OCI-LY7 (cell line): Measurements from ENCODE around the gene NTF3. TPM values are rescaled to one million over a fixed set of nuclear protein-coding genes. Genes with fewer than 3 reads are reported as not detected.

Experiments used
- BruUV-seq: library from RNA; stranded (reverse); fragments of 400-500 nt; replicated peaks from 2 replicates; lab custom pipeline; 2021; lab: Mats Ljungman, UMichigan
- CTCF ChIA-PET: fragments of 300-600 bp; sonication (Branson Sonifier 250); formaldehyde crosslinking; loops from one replicate; lab custom pipeline; 2022; ENCODE audit warnings: antibody characterized with exemption; ENCODE audit not compliant: unreplicated experiment; lab: Charles Lee
- POLR2A ChIA-PET: fragments of 300-600 bp; sonication (Branson Sonifier 250); formaldehyde crosslinking; loops from one replicate; lab custom pipeline; 2022; ENCODE audit warnings: antibody characterized with exemption; lab: Charles Lee
- DNase-seq: peaks from one replicate; pipeline ENCODE4 v3.0.0-alpha.2; 2015; ENCODE audit warnings: low spot score
- H2AFZ ChIP-seq: fragments of 200-600 bp; sonication (generic), shearing (Covaris generic); 2 replicates; pipeline ENCODE4 v1.6.1; 2014; ENCODE audit warnings: mild to moderate bottlenecking, antibody characterized with exemption, low read length, moderate library complexity
- H3K27ac ChIP-seq: fragments of 200-600 bp; sonication (generic); 2 replicates; pipeline ENCODE4 v1.5.1; 2014; ENCODE audit warnings: mixed run types, low read depth, mild to moderate bottlenecking, moderate library complexity, low read length, inconsistent platforms; ENCODE audit not compliant: poor library complexity, severe bottlenecking
- H3K36me3 ChIP-seq: fragments of 200-600 bp; sonication (generic); 2 replicates; pipeline ENCODE4 v1.6.1; 2014; ENCODE audit warnings: mild to moderate bottlenecking, antibody characterized with exemption, low read length, moderate library complexity, mixed read lengths; ENCODE audit not compliant: insufficient read depth
- H3K4me1 ChIP-seq: fragments of 200-600 bp; sonication (generic); 2 replicates; pipeline ENCODE4 v1.5.1; 2014; ENCODE audit warnings: mild to moderate bottlenecking, low read length; ENCODE audit not compliant: insufficient read depth, poor library complexity, severe bottlenecking
- H3K4me2 ChIP-seq: fragments of 200-600 bp; sonication (generic); 2 replicates; pipeline ENCODE4 v1.6.1; 2014; ENCODE audit warnings: mild to moderate bottlenecking, low read length
- H3K4me3 ChIP-seq: fragments of 200-600 bp; sonication (generic); 2 replicates; pipeline ENCODE4 v1.5.1; 2014; ENCODE audit warnings: mild to moderate bottlenecking, low read depth, low read length; ENCODE audit not compliant: poor library complexity, severe bottlenecking
- H3K79me2 ChIP-seq: fragments of 200-600 bp; sonication (generic); 2 replicates; pipeline ENCODE4 v1.6.1; 2016; ENCODE audit warnings: low read depth, mild to moderate bottlenecking, low read length, moderate library complexity, mixed read lengths; ENCODE audit not compliant: insufficient read depth
- H3K9me2 ChIP-seq: fragments of 200-600 bp; sonication (generic); 2 replicates; pipeline ENCODE4 v1.6.1; 2016; ENCODE audit warnings: mild to moderate bottlenecking, low read length, mixed read lengths; ENCODE audit not compliant: insufficient read depth
- H3K9me3 ChIP-seq: fragments of 200-600 bp; sonication (generic); 2 replicates; pipeline ENCODE4 v1.6.1; 2014; ENCODE audit warnings: mild to moderate bottlenecking, mixed run types, low read length, mixed read lengths
- H4K20me1 ChIP-seq: fragments of 200-600 bp; sonication (generic); 2 replicates; pipeline ENCODE4 v1.6.1; 2014; ENCODE audit warnings: mild to moderate bottlenecking, antibody characterized with exemption, low read length, moderate library complexity, mixed read lengths; ENCODE audit not compliant: insufficient read depth
- EZH2phosphoT487 ChIP-seq: fragments of 200-600 bp; sonication (generic); IDR thresholded peaks from 2 replicates; pipeline ENCODE4 v1.6.1; 2018; ENCODE audit warnings: low read depth, borderline replicate concordance, mild to moderate bottlenecking, mixed run types, antibody characterized with exemption, low read length, moderate library complexity, mixed read lengths
- intact Hi-C: fragments of 100-400 bp; cut with micrococcal nuclease; formaldehyde crosslinking; loops from one replicate; pipeline ENCODE4 v1.10.0; 2022; ENCODE audit not compliant: unreplicated experiment
- total RNA-seq, 2 experiments: library from RNA; depleted of rRNA in 1 of 2; stranded (reverse); fragments of >200 nt in 1 of 2; shearing (Covaris generic) in 1 of 2; gene quantifications; 2 replicates each; pipeline ENCODE4 v1.2.3, GENCODE V29; 2014 to 2022
- TF ChIP-seq, protein P1 (sequence below): fragments of 200-600 bp; sonication (generic); conservative IDR thresholded peaks from 2 replicates; pipeline ENCODE4 v1.5.1; 2014; ENCODE audit warnings: mild to moderate bottlenecking, antibody characterized with exemption, low read length, moderate library complexity, mixed read lengths

The NTF3 gene
- total RNA-seq, 2 experiments from 2014 or later = 9.6 to 11.5 TPM

DNA sequence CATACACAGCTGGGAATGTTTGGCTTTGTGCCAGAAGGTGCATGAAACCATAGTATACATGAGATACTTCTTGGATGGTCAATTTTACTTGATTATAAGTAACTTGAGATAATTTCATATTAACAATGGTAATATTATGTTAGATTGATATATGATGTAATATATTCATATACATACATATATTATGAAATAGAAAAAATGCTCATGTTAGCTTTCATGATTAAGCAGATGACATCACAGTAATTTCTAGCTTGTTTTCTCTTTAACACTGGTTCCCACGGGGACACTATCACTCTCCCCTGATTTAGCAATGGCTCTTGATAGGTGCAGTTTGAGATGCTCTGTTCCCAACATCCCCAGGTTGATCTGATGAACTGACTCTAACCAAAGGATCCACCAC is 35.4 kb upstream of the NTF3 start:
- no TSS peak for BruUV-seq
- Histone ChIP-seq H3K4me2 (no peak overlapping the region), H3K79me2 (no peaks in the 10 kb centered on the region), H3K9me2 (no peaks in the 10 kb centered on the region), H4K20me1 (no peaks in the 10 kb centered on the region), H3K27ac (no peak overlapping the region), H2AFZ (no peak overlapping the region), H3K9me3 (no peaks in the 10 kb centered on the region), H3K4me3 (no peak overlapping the region), H3K36me3 (no peaks in the 10 kb centered on the region), H3K4me1 (no peaks in the 10 kb centered on the region)
- CTCF ChIA-PET = no interaction called here
- TF ChIP-seq EZH2phosphoT487 = no peak
- TF ChIP-seq, protein P1, sequence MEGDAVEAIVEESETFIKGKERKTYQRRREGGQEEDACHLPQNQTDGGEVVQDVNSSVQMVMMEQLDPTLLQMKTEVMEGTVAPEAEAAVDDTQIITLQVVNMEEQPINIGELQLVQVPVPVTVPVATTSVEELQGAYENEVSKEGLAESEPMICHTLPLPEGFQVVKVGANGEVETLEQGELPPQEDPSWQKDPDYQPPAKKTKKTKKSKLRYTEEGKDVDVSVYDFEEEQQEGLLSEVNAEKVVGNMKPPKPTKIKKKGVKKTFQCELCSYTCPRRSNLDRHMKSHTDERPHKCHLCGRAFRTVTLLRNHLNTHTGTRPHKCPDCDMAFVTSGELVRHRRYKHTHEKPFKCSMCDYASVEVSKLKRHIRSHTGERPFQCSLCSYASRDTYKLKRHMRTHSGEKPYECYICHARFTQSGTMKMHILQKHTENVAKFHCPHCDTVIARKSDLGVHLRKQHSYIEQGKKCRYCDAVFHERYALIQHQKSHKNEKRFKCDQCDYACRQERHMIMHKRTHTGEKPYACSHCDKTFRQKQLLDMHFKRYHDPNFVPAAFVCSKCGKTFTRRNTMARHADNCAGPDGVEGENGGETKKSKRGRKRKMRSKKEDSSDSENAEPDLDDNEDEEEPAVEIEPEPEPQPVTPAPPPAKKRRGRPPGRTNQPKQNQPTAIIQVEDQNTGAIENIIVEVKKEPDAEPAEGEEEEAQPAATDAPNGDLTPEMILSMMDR = no peak
- intact Hi-C loops = no loop called here
- DNase-seq = no peak
- POLR2A ChIA-PET = interaction anchor here (1.4 kb wide), 1 partner anchor 16 kb away, joined by 4 read pairs; no protein-coding TSS in a partner anchor

DNA sequence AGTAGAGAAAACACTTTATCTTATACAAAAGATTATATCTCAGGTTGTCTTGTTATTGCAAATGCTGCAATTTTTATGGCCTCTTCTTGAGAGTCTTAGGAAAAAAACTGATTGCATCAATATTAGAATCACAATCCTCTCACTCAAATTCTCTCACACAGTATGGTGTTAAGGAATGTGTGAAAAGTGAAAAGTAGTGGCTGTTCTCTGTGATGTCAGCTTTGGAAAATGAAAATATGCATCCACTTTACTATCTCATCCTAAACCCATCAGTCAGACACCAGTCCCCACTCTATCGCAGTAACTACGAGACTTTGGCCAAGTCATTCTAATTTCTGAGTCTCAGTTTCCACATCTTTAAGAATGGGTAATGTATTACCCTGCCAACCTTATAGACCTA is 32.6 kb upstream of the NTF3 start:
- no peak overlapping the region for H2AFZ ChIP-seq
- no peak overlapping the region for H3K27ac ChIP-seq
- no peak overlapping the region for H3K4me3 ChIP-seq
- no peak for DNase-seq
- no peak for TF ChIP-seq EZH2phosphoT487
- TF ChIP-seq, protein P1 = no peak
- H3K4me2 ChIP-seq = no peak overlapping the region
- H3K9me3 ChIP-seq = no peaks in the 10 kb centered on the region
- no peaks in the 10 kb centered on the region for H3K36me3 ChIP-seq
- ChIA-PET CTCF (no interaction called here), POLR2A (no interaction called here)
- no peaks in the 10 kb centered on the region for H3K79me2 ChIP-seq
- H3K9me2 ChIP-seq = no peaks in the 10 kb centered on the region
- H4K20me1 ChIP-seq = no peaks in the 10 kb centered on the region
- H3K4me1 ChIP-seq = no peaks in the 10 kb centered on the region
- intact Hi-C loops = no loop called here
- no TSS peak for BruUV-seq

DNA sequence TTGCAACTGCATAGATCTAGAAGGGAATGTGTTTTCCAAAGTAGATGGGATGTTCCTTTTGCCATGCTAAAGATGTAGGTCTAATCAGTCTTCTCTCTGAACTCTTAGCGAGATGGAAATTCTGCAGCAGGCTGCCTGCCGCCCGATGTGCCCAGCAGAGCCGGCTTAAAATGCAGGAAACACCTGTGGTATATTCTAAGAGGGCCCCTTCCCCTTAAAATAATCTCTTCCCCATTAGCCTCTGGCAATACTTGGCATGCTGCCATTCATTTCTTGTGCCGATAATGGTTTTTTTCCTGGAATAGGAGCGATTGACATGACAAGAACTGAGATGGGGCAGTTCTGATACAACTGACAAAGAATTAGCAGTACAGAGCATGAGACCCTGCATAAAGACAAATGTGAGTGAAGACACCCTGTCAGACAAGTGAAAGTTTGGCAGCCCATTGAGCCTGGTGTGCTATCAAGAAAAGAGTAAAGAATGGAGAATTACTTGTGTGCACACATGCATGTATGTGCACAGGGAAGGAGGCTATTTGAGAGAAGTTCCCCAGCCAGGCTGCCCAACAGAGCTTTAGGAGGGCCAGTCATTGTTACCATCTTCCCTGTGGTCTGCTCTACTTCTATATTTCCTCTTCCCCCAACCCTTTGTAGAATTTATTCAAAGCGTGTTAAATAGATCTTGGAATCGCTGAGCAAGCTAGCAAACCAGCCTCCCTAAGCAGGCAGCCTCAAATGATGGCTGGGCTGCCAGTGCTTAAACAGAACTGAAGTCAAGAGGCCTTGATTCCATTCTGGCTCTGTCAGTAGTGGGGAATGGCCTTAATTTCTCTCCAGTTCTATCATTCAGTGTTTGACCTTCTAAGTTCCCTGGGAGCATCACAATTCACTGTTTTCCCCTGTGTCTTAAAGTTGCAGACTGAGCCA is 29.6 kb upstream of the NTF3 start:
- H3K4me3 ChIP-seq = no peak overlapping the region
- BruUV-seq = no TSS peak
- H2AFZ ChIP-seq = no peak overlapping the region
- H3K4me2 ChIP-seq = no peak overlapping the region
- intact Hi-C loops = no loop called here
- ChIA-PET POLR2A (no interaction called here), CTCF (no interaction called here)
- H3K4me1 ChIP-seq = no peaks in the 10 kb centered on the region
- no peak overlapping the region for H3K27ac ChIP-seq
- H3K9me3 ChIP-seq = no peaks in the 10 kb centered on the region
- H3K36me3 ChIP-seq = no peaks in the 10 kb centered on the region
- no peak for DNase-seq
- TF ChIP-seq EZH2phosphoT487 = no peak
- TF ChIP-seq, protein P1 = no peak
- no peaks in the 10 kb centered on the region for H3K9me2 ChIP-seq
- H4K20me1 ChIP-seq = no peaks in the 10 kb centered on the region
- H3K79me2 ChIP-seq = no peaks in the 10 kb centered on the region
